ENCODE results near the gene IL25. TPM values are rescaled to one million over a fixed set of nuclear protein-coding genes. Genes with fewer than 3 reads are reported as not detected.

The IL25 gene
- total and polyA plus RNA-seq, 2 experiments from 2014 or later: 3.2 TPM; not detected in 1

DNA sequence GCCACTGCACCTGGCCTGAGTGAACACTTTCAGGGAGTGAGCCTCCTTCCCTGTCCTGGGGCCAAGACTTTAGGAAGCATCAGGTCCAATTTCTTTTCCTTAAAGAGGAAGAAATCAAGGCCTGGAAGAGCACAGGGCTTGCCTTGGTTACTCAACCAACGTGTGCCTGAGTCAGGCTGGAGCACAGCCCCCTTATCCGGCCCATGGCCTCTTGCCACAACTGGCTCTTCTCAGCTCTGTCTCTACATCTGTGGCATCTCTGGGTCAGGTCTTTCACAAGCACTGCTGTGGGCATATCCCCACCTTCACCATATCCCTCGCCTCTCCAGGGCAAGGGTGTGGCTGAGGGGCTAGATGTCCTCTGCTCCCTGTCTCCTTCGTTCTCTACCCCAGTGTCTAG, 28.7 kb downstream of the IL25 start:
- TF ChIP-seq, protein P1, sequence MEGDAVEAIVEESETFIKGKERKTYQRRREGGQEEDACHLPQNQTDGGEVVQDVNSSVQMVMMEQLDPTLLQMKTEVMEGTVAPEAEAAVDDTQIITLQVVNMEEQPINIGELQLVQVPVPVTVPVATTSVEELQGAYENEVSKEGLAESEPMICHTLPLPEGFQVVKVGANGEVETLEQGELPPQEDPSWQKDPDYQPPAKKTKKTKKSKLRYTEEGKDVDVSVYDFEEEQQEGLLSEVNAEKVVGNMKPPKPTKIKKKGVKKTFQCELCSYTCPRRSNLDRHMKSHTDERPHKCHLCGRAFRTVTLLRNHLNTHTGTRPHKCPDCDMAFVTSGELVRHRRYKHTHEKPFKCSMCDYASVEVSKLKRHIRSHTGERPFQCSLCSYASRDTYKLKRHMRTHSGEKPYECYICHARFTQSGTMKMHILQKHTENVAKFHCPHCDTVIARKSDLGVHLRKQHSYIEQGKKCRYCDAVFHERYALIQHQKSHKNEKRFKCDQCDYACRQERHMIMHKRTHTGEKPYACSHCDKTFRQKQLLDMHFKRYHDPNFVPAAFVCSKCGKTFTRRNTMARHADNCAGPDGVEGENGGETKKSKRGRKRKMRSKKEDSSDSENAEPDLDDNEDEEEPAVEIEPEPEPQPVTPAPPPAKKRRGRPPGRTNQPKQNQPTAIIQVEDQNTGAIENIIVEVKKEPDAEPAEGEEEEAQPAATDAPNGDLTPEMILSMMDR (IDR thresholded peaks at IDR 0.05; ENCODE audit: low read depth, low read length): no peak
- Histone ChIP-seq H3K4me1 (ENCODE audit: low read depth) (peaks cover 39% of the 10 kb centered on the region), H3K27me3 (no peaks in the 10 kb centered on the region), H3K9me3 (ENCODE audit: low read depth) (no peaks in the 10 kb centered on the region), H3K27ac (peak overlapping the region; percentile 99), H3K36me3 (peaks cover 99% of the 10 kb centered on the region), H3K4me3 (peak overlapping the region; percentile 98)
- DNase-seq (ENCODE audit: low read depth in 1 of 2, low spot score in 1 of 2): peak in 1 of 2 donors; percentile 42

DNA sequence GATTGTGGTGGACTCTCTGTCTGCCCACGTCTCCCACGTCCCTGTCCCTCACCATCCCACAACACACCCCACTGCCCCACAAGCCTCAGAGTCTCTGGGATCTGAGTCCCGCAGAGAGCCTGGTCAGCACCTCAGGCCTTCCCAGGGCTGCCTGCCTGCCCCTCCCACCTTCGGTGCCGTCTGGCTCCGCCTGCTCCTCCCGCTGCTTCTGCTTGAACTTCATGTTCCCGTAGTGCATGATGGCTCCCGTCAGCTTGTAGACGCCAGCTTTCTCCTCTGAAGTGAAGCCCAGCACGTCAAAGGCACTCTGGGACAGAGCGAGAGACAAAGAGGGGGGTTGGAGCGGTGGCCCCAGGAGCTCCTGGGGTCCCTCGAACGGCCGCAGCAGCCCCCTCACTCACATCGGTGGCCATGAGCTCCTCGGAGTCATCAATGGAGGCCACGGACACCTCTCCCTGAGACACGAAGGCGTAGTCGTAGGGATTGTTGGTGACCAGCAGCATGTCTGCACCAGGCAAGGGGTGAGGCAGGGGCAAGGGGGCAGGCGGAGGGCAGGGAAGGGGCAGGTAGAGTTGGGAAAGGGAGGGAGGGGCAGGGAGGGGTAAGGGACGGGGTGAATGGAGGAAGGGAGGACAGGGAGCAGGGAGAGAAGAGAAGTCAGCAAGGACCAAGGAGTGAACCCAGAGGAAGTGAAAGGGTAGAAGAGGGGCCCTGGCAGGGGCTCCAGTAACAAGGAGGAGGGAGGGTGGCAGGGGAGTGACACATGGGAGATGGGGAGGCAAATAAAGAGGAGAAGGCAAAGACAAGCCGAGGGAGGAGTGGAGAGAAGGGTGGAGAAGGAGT, 29.9 kb downstream of the IL25 start:
- TF ChIP-seq, protein P1 (IDR thresholded peaks at IDR 0.05; ENCODE audit: low read depth, low read length): no peak
- peak overlapping the region; percentile 99 for H3K27ac ChIP-seq
- peaks cover 35% of the 10 kb centered on the region for H3K4me1 ChIP-seq (ENCODE audit: low read depth)
- H3K27me3 ChIP-seq: no peaks in the 10 kb centered on the region
- H3K4me3 ChIP-seq: peak overlapping the region; percentile 98
- DNase-seq (ENCODE audit: low read depth in 1 of 2, low spot score in 1 of 2): peak in 1 of 2 donors; percentile 33
- peaks cover 99% of the 10 kb centered on the region for H3K36me3 ChIP-seq
- H3K9me3 ChIP-seq (ENCODE audit: low read depth): no peaks in the 10 kb centered on the region

DNA sequence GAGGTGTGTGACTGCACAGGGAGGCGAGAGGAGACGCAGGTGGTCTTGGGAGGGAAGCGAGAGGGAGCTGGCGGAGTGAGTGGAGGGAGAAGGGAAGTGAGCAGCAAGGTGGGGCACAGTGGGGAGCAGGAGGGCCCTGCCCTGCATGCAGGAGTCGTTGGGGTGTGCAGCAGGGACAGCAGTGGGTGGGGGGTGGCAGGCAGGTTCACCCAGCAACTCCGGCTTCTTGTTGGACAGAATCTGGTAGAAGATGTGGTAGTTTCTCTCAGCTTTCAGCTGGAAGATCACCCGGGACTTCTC, 30.5 kb downstream of the IL25 start:
- TF ChIP-seq, protein P1 (IDR thresholded peaks at IDR 0.05; ENCODE audit: low read depth, low read length): no peak
- no peaks in the 10 kb centered on the region for H3K9me3 ChIP-seq (ENCODE audit: low read depth)
- DNase-seq (ENCODE audit: low read depth in 1 of 2, low spot score in 1 of 2): no peak
- peak overlapping the region; percentile 98 for H3K4me3 ChIP-seq
- H3K27me3 ChIP-seq: no peaks in the 10 kb centered on the region
- H3K4me1 ChIP-seq (ENCODE audit: low read depth): peaks cover 33% of the 10 kb centered on the region
- H3K36me3 ChIP-seq: peaks cover 98% of the 10 kb centered on the region
- peak overlapping the region; percentile 99 for H3K27ac ChIP-seq

DNA sequence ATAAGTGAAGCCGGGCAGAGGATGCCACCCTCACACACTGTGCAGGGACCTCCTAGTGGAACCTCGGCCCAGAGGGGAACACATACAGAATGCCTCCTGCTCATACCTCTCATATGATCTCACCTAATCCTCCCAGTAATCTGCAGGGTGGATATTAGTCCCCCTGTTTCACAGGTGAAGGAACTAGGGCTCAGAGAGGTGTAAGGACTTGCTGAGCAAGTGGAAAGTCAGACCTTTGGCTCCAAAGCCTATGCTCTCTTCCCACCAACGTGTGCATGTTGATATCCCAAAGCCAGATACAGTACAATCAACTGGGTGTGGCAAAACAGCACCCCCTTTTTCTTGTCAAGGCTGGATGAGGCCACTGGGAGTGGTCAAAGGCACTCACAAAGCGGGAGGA, 31.3 kb downstream of the IL25 start:
- TF ChIP-seq, protein P1 (IDR thresholded peaks at IDR 0.05; ENCODE audit: low read depth, low read length): no peak

DNA sequence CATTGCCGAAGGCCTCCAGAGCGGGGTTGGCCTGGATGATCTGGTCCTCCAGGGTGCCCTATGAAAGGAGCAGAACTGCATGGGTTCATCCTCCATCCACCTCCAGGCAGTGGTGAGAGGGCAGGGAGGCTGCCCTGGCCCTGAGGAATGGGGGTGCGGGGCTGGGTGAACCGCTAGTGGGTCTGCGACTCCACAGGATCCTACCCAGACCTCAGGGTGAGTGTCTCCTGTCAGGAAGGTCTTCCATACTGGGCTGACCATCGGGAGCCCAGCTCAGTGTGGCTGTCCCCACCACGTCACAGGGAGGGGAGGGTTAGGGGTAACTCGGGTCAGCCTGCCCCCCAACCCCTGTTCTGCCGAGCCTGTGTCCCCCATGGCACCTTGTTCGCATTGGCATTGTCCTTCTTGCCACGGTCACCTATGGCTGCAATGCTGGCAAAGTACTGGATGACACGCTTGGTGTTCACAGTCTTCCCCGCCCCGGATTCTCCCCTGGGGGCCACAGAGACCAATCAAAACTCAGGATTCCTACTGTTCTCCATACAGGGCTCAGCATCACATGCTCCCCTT, 31.8 kb downstream of the IL25 start:
- H3K9me3 ChIP-seq (ENCODE audit: low read depth): no peaks in the 10 kb centered on the region
- peak overlapping the region; percentile 98 for H3K4me3 ChIP-seq
- peak overlapping the region; percentile 99 for H3K27ac ChIP-seq
- TF ChIP-seq, protein P1 (IDR thresholded peaks at IDR 0.05; ENCODE audit: low read depth, low read length): no peak
- no peaks in the 10 kb centered on the region for H3K27me3 ChIP-seq
- peaks cover 85% of the 10 kb centered on the region for H3K36me3 ChIP-seq
- peaks cover 37% of the 10 kb centered on the region for H3K4me1 ChIP-seq (ENCODE audit: low read depth)
- peak in 1 of 2 donors; percentile 34 for DNase-seq (ENCODE audit: low read depth in 1 of 2, low spot score in 1 of 2)

More for the DNA sequence above, 31.3 kb downstream of the IL25 start:
- H3K4me1 ChIP-seq (ENCODE audit: low read depth): peaks cover 35% of the 10 kb centered on the region
- peaks cover 90% of the 10 kb centered on the region for H3K36me3 ChIP-seq
- peak overlapping the region; percentile 98 for H3K4me3 ChIP-seq
- peak overlapping the region; percentile 99 for H3K27ac ChIP-seq
- no peaks in the 10 kb centered on the region for H3K27me3 ChIP-seq
- H3K9me3 ChIP-seq (ENCODE audit: low read depth): no peaks in the 10 kb centered on the region
- no peak for DNase-seq (ENCODE audit: low read depth in 1 of 2, low spot score in 1 of 2)
